ENCODE results near the gene MYEOV. TPM values are rescaled to one million over a fixed set of nuclear protein-coding genes. Genes with fewer than 3 reads are reported as not detected.

The MYEOV gene
- total and polyA plus RNA-seq, 10 of the 15 experiments (the other 5 are each of a cell fraction or from before 2014, with no cell fraction given) = 0.05 to 0.40 (median 0.26) TPM; not detected in 3

- TF ChIP-seq NFIC (IDR thresholded peaks at IDR 0.05; ENCODE audit: low read depth, low read length) = peak; percentile 99
- peak; percentile 70; the same call in 1 of the 2 replicates for TF ChIP-seq ZNF207 (IDR thresholded peaks at IDR 0.05; ENCODE audit: borderline replicate concordance)
- TF ChIP-seq SMARCA5 (IDR thresholded peaks at IDR 0.05) = peak; percentile 94
- TF ChIP-seq TCF3 (IDR thresholded peaks at IDR 0.05; ENCODE audit: borderline replicate concordance, insufficient read depth, low read depth, low read length) = peak; percentile 93; the same call in 1 of the 2 replicates
- no peak for TF ChIP-seq USF1 (IDR thresholded peaks at IDR 0.05; ENCODE audit: borderline replicate concordance, extremely low read length, insufficient read depth, low read depth, low read length)
- peak; percentile 46 for TF ChIP-seq YY1 (IDR thresholded peaks at IDR 0.05; ENCODE audit: low read depth, low read length)
- TF ChIP-seq SREBF2 (IDR thresholded peaks at IDR 0.05; ENCODE audit: low read length) = no peak
- TF ChIP-seq CHD2 (IDR thresholded peaks at IDR 0.05; ENCODE audit: borderline replicate concordance, low read depth, low read length) = peak; percentile 20; the same call in 1 of the 2 replicates
- peak; percentile 96 for TF ChIP-seq IKZF1 (conservative IDR thresholded peaks at IDR 0.05)
- TF ChIP-seq EGR1 (IDR thresholded peaks at IDR 0.05; ENCODE audit: borderline replicate concordance in 1 of 2, low read depth in 2 of 2, low read length in 2 of 2) = peak in 1 of 2 experiments; percentile 67; a peak in 1 of 3 replicates
- peak; percentile 85 for TF ChIP-seq NBN (IDR thresholded peaks at IDR 0.05)
- TF ChIP-seq RFX5 (IDR thresholded peaks at IDR 0.05; ENCODE audit: low read depth, low read length) = no peak
- TF ChIP-seq, protein P1, sequence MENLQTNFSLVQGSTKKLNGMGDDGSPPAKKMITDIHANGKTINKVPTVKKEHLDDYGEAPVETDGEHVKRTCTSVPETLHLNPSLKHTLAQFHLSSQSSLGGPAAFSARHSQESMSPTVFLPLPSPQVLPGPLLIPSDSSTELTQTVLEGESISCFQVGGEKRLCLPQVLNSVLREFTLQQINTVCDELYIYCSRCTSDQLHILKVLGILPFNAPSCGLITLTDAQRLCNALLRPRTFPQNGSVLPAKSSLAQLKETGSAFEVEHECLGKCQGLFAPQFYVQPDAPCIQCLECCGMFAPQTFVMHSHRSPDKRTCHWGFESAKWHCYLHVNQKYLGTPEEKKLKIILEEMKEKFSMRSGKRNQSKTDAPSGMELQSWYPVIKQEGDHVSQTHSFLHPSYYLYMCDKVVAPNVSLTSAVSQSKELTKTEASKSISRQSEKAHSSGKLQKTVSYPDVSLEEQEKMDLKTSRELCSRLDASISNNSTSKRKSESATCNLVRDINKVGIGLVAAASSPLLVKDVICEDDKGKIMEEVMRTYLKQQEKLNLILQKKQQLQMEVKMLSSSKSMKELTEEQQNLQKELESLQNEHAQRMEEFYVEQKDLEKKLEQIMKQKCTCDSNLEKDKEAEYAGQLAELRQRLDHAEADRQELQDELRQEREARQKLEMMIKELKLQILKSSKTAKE (IDR thresholded peaks at IDR 0.05; ENCODE audit: low read depth, poor library complexity, severe bottlenecking) = peak; percentile 94
- TF ChIP-seq EZH2 (IDR thresholded peaks at IDR 0.05; ENCODE audit: borderline replicate concordance, control insufficient read depth, low read depth, low read length) = no peak
- TF ChIP-seq, protein P2, sequence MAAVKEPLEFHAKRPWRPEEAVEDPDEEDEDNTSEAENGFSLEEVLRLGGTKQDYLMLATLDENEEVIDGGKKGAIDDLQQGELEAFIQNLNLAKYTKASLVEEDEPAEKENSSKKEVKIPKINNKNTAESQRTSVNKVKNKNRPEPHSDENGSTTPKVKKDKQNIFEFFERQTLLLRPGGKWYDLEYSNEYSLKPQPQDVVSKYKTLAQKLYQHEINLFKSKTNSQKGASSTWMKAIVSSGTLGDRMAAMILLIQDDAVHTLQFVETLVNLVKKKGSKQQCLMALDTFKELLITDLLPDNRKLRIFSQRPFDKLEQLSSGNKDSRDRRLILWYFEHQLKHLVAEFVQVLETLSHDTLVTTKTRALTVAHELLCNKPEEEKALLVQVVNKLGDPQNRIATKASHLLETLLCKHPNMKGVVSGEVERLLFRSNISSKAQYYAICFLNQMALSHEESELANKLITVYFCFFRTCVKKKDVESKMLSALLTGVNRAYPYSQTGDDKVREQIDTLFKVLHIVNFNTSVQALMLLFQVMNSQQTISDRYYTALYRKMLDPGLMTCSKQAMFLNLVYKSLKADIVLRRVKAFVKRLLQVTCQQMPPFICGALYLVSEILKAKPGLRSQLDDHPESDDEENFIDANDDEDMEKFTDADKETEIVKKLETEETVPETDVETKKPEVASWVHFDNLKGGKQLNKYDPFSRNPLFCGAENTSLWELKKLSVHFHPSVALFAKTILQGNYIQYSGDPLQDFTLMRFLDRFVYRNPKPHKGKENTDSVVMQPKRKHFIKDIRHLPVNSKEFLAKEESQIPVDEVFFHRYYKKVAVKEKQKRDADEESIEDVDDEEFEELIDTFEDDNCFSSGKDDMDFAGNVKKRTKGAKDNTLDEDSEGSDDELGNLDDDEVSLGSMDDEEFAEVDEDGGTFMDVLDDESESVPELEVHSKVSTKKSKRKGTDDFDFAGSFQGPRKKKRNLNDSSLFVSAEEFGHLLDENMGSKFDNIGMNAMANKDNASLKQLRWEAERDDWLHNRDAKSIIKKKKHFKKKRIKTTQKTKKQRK (IDR thresholded peaks at IDR 0.05; ENCODE audit: low read depth, low read length) = no peak
- peak; percentile 91 for TF ChIP-seq MEF2B (IDR thresholded peaks at IDR 0.05; ENCODE audit: partially characterized antibody, poor library complexity, severe bottlenecking)
- TF ChIP-seq FOS (IDR thresholded peaks at IDR 0.05; ENCODE audit: borderline replicate concordance, extremely low read depth, insufficient read length) = no peak
- no peak for TF ChIP-seq STAT3 (IDR thresholded peaks at IDR 0.05; ENCODE audit: low read depth, low read length)
- no peak for TF ChIP-seq PBX3 (IDR thresholded peaks at IDR 0.05; ENCODE audit: insufficient replicate concordance, low read depth, low read length)
- no peak for TF ChIP-seq HDAC2 (IDR thresholded peaks at IDR 0.05)
- peak; percentile 96 for TF ChIP-seq ATF7 (IDR thresholded peaks at IDR 0.05; ENCODE audit: low read depth)
These were observed 3.2 kb downstream of the MYEOV start (continued) for GRCh38 chr11:69296890-69297786.
